ENCODE data around the gene EXOSC2.
A peak's percentile ranks its signal among the peaks of the same experiment; 100 is the strongest.

The EXOSC2 gene

GRCh38 chr9:130698514-130698913 is 4.9 kb downstream of the EXOSC2 start:
- DNase-seq (ENCODE audit: low spot score) = no peak

GRCh38 chr9:130699047-130699446 is 5.5 kb downstream of the EXOSC2 start:
- DNase-seq (ENCODE audit: low spot score) = no peak

- peak; percentile 81 for DNase-seq (ENCODE audit: low spot score)
These were observed 7.8 kb downstream of the EXOSC2 start for GRCh38 chr9:130701059-130702022.

GRCh38 chr9:130703501-130703900 is 9.9 kb downstream of the EXOSC2 start:
- DNase-seq (ENCODE audit: low spot score) = no peak

GRCh38 chr9:130707225-130707976 is 13.8 kb downstream of the EXOSC2 start:
- DNase-seq (ENCODE audit: low spot score) = peak; percentile 82

- DNase-seq (ENCODE audit: low spot score) = no peak
These were observed 17.3 kb downstream of the EXOSC2 start for GRCh38 chr9:130710822-130711352.

- peak; percentile 24 for DNase-seq (ENCODE audit: low spot score)
These were observed 17.9 kb downstream of the EXOSC2 start for GRCh38 chr9:130711469-130711868.

GRCh38 chr9:130712564-130713285 is 19.1 kb downstream of the EXOSC2 start:
- peak; percentile 99 for DNase-seq (ENCODE audit: low spot score)

GRCh38 chr9:130713286-130713960 is 19.8 kb downstream of the EXOSC2 start:
- DNase-seq (ENCODE audit: low spot score) = peak; percentile 29

- DNase-seq (ENCODE audit: low spot score) = no peak
These were observed 21.1 kb downstream of the EXOSC2 start for GRCh38 chr9:130714586-130715110.

- DNase-seq (ENCODE audit: low spot score) = no peak
These were observed 21.7 kb downstream of the EXOSC2 start for GRCh38 chr9:130715270-130715669.

GRCh38 chr9:130718562-130718961 is 25.0 kb downstream of the EXOSC2 start:
- no peak for DNase-seq (ENCODE audit: low spot score)

- no peak for DNase-seq (ENCODE audit: low spot score)
These were observed 27.2 kb downstream of the EXOSC2 start for GRCh38 chr9:130720762-130721161.

- DNase-seq (ENCODE audit: low spot score) = no peak
These were observed 35.1 kb downstream of the EXOSC2 start for GRCh38 chr9:130728721-130729120.

GRCh38 chr9:130729145-130729544 is 35.6 kb downstream of the EXOSC2 start:
- DNase-seq (ENCODE audit: low spot score) = no peak

GRCh38 chr9:130731355-130731754 is 37.8 kb downstream of the EXOSC2 start:
- DNase-seq (ENCODE audit: low spot score) = no peak

- DNase-seq (ENCODE audit: low spot score) = peak; percentile 36
These were observed 38.6 kb downstream of the EXOSC2 start for GRCh38 chr9:130732136-130732535.

GRCh38 chr9:130732793-130733221 is 39.2 kb downstream of the EXOSC2 start:
- no peak for DNase-seq (ENCODE audit: low spot score)

GRCh38 chr9:130735566-130735965 is 42.0 kb downstream of the EXOSC2 start:
- no peak for DNase-seq (ENCODE audit: low spot score)

GRCh38 chr9:130736834-130737233 is 43.3 kb downstream of the EXOSC2 start:
- DNase-seq (ENCODE audit: low spot score) = no peak

GRCh38 chr9:130738281-130738680 is 44.7 kb downstream of the EXOSC2 start:
- DNase-seq (ENCODE audit: low spot score) = no peak

Measured in NAMALWA (cell line).